Uterus (tissue), 2 donors: ENCODE measurements around the gene TRAF5.

Experiments used
- POLR2A ChIP-seq, 2 donors: fragments of 450-650 bp; IDR thresholded peaks; one replicate each; pipeline ENCODE4 v1.6.1; 2016; ENCODE audit warnings: antibody characterized with exemption in 2 of 2, mild to moderate bottlenecking in 1 of 2, moderate library complexity in 1 of 2
- TF ChIP-seq, protein P1 (sequence below), 4 experiments: fragments of 200-600 bp in 2 of 4; fragments of 450-650 bp in 2 of 4; sonication (generic) in 2 of 4; IDR thresholded peaks; one replicate each; pipeline ENCODE4 v1.5.1; 2016 to 2019; ENCODE audit warnings: antibody characterized with exemption in 4 of 4, mild to moderate bottlenecking in 2 of 4, moderate library complexity in 1 of 4

DNA sequence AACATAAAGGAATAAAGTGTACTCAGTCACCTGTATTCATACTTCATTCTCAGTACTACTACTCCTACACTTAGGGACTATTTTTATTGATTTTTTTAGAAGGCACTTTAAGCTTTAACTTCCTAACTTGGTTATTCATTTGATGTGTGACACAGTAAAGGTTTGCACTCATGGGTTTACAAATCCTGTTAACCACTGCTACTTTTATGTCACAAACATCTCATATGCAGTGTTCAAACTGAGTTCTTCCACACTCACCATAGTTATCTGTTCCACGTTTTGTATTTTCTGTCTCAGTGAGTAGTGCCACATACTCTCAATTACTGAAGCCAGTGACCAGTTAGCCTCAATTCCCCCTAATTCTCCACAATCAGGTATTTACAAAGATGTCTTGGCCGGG lies 34.2 kb upstream of the TRAF5 start:
- TF ChIP-seq, protein P1, sequence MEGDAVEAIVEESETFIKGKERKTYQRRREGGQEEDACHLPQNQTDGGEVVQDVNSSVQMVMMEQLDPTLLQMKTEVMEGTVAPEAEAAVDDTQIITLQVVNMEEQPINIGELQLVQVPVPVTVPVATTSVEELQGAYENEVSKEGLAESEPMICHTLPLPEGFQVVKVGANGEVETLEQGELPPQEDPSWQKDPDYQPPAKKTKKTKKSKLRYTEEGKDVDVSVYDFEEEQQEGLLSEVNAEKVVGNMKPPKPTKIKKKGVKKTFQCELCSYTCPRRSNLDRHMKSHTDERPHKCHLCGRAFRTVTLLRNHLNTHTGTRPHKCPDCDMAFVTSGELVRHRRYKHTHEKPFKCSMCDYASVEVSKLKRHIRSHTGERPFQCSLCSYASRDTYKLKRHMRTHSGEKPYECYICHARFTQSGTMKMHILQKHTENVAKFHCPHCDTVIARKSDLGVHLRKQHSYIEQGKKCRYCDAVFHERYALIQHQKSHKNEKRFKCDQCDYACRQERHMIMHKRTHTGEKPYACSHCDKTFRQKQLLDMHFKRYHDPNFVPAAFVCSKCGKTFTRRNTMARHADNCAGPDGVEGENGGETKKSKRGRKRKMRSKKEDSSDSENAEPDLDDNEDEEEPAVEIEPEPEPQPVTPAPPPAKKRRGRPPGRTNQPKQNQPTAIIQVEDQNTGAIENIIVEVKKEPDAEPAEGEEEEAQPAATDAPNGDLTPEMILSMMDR (IDR thresholded peaks at IDR 0.05) = no peak
- TF ChIP-seq POLR2A (IDR thresholded peaks at IDR 0.05) = no peak
